Anterior cingulate cortex (tissue), 58 donors: ENCODE results near the gene MIDN.
"Not testable (repeated sequence)": the region's sequence is repeated elsewhere in the genome, so short reads cannot be mapped to it uniquely, and the experiment has no call there.

Experiments used
- DNase-seq, 58 donors: peaks; one replicate each; lab custom pipeline; 2025; lab: John Stamatoyannopoulos, UW

MIDN gene

DNA sequence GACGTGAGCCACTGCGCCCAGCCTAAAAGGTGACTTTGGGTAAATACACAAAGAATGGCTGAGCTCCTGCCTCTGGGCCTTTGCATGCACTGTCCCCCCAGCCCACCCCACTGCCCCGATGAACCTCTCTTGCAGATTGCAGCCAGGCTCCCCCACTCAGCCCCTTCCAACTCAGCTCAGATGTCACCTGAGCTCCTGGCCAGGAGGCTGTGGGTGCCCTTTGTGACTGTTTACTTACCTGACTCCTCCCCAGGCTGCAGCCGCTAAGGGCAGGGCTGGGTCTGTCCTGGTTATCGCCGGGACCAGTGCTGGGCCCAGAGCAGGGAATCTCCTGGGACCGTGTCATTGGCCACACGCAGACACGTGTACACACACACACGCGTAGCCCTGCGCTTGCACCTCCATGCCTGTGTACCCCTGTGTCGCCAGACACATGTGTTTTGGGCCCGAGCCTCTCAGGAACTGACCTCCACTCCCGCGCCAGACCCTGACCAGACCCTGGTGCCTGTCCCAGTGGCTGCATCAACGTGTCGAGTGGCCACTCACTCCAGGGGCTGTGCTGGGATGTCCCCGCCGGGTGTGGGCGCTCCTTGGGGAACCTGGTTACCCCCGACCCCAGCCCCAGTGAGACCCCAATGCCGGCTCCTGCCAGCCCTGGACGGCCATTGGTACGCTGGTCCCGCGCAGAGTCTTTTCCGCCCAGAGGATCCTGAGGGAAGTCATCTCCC, 56.0 kb downstream of the MIDN start:
- DNase-seq = no peak

DNA sequence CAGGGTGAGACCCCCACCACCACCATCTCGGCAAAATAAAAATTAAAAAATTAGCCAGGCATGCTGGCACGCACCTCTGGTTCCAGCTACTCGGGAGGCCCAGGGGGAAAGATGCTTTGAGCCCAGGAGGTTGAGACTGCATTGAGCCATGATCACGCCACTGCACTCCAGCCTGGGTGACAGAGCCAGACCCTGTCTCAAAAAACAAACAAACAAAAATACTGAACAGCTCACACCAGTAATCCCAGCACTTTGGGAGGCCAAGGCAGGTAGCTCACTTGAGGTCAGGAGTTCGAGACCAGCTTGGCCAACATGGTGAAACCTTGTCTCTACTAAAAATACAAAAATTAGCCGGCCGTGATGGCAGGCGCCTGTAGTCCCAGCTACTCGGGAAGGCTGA, 57.0 kb downstream of the MIDN start:
- DNase-seq = not testable (repeated sequence)

DNA sequence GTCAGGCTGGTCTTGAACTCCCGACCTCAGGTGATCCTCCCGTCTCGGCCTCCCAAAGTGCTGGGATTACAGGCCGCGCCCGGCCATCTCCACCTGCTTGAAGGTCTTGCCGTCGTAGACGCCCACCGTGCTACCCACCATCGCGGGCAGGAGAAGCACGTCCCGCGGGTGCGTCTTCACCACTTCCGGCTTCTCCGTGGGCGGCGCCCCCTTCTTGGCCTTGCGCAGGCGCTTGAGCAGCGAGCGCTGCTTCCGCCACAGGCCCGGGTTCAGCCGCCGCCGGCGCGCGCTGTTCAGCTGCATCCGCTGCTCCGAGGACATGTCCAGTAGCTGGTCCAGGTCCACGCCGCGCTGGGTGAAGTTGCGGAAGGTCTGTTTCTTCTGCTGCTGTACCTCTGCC, 58.9 kb downstream of the MIDN start:
- DNase-seq = no peak

DNA sequence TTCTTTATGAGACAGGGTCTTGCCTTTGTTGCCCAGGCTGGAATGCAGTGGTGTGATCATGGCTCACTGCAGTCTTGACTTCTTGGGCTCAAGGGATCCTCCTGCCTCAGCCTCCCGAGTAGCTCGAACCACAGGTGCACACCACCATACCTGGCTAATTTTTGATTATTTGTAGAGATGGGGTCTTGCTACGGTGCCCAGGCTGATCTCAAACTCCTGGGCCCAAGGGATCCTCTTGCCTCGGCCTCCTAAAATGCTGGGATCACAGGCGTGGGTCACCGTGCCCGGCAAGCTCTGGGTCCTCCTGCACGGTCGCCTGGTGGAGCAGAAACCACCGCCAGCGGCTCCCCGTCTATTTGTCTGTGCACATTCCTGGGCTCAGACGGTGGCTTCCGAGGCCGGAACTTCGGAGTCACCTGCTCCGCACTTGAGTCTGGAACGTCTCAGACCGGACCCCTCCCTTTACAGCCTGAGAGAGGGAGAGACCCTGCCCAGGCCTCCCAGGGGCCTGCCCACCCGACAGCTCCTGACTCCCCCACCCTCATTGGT, 59.4 kb downstream of the MIDN start:
- no peak for DNase-seq

DNA sequence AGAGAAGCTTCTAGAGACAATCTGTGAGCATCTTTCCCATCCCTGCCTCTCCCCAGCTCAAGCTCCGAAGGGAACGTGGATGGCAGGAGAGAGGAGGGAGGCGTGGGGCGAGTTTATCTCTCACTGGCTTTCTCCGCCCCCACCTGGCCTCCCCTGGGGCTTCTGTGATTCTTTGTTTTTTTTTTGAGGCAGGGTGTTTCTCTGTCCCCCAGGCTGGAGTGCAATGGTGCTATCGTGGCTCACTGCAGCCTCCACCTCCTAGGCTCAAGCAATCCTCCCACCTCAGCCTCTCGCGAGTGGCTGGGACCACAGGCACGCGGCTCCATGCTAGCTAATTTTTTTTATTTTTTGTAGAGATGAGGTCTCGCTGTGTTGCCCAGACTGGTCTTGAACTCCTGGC, 60.3 kb downstream of the MIDN start:
- no peak for DNase-seq
